GM12878 (cell line): ENCODE results near the gene LENG1. TPM values are rescaled to one million over a fixed set of nuclear protein-coding genes. Genes with fewer than 3 reads are reported as not detected.

Experiments
- CBFB ChIP-seq: IDR thresholded peaks from 2 replicates; pipeline ENCODE4 v1.6.1; 2016; ENCODE audit warnings: antibody characterized with exemption, low read depth
- CTCF ChIP-seq, 3 experiments: IDR thresholded peaks in 2 of 3; conservative IDR thresholded peaks in 1 of 3; 2 replicates each; pipeline ENCODE4 v1.5.1; 2011; ENCODE audit warnings: low read depth in 3 of 3, low read length in 3 of 3, mild to moderate bottlenecking in 3 of 3, control low read depth in 2 of 3, moderate library complexity in 2 of 3, inconsistent platforms in 1 of 3, mixed read lengths in 1 of 3; ENCODE audit not compliant: control insufficient read depth in 2 of 3, insufficient read depth in 1 of 3; ENCODE audit errors: extremely low read depth in 1 of 3
- EED ChIP-seq: sonication (generic); IDR thresholded peaks from 2 replicates; pipeline ENCODE4 v1.6.1; 2016; ENCODE audit warnings: antibody characterized with exemption, low read depth
- IKZF1 ChIP-seq: fragments of 450-650 bp; conservative IDR thresholded peaks from 2 replicates; pipeline ENCODE4 v1.6.1; 2017; ENCODE audit warnings: antibody characterized with exemption, mild to moderate bottlenecking
- LARP7 ChIP-seq: fragments of 450-650 bp; IDR thresholded peaks from 2 replicates; pipeline ENCODE4 v1.6.1; 2017; ENCODE audit warnings: mild to moderate bottlenecking
- MYC ChIP-seq: IDR thresholded peaks from 2 replicates; pipeline ENCODE4 v1.6.1; 2011; ENCODE audit warnings: mild to moderate bottlenecking, low read length, moderate library complexity, inconsistent platforms; ENCODE audit not compliant: insufficient read depth, insufficient replicate concordance, insufficient read length, severe bottlenecking
- NR2F1 ChIP-seq: fragments of 450-650 bp; conservative IDR thresholded peaks from 2 replicates; pipeline ENCODE4 v1.6.1; 2017; ENCODE audit warnings: mild to moderate bottlenecking
- SMARCA5 ChIP-seq: fragments of 450-650 bp; IDR thresholded peaks from 2 replicates; pipeline ENCODE4 v1.6.1; 2017; ENCODE audit warnings: mild to moderate bottlenecking
- STAT1 ChIP-seq: fragments of 450-650 bp; conservative IDR thresholded peaks from 2 replicates; pipeline ENCODE4 v1.6.1; 2014; ENCODE audit warnings: antibody characterized with exemption, mild to moderate bottlenecking
- TCF3 ChIP-seq: IDR thresholded peaks from 2 replicates; pipeline ENCODE4 v1.6.1; 2012; ENCODE audit warnings: low read depth, mild to moderate bottlenecking, low read length, borderline replicate concordance; ENCODE audit not compliant: insufficient read depth
- ZZZ3 ChIP-seq: IDR thresholded peaks from 2 replicates; pipeline ENCODE4 v1.6.1; 2011; ENCODE audit warnings: low read depth; ENCODE audit not compliant: control insufficient read depth, insufficient read length
- polyA plus RNA-seq, 11 experiments: library from polyadenylated mRNA; depleted of rRNA in 4 of 11; unstranded in 6 of 11; stranded (reverse) in 5 of 11; fragments of >200 nt; fragmentation: Nextera tagmentation in 4 of 11; fragmentation: Illumina TruSeq in 1 of 11; extraction: Ambion mirVana in 4 of 11; extraction: Trizol in 1 of 11; gene quantifications; 1 replicate in 1 of 11; 2 replicates in 10 of 11; pipeline versions ENCODE4 v1.2.1 to v1.2.3, GENCODE V29; 2011 to 2016; ENCODE audit warnings: inconsistent platforms in 2 of 11, missing spikeins in 2 of 11, low read depth in 1 of 11
- total RNA-seq, 4 experiments: library from RNA; depleted of rRNA in 3 of 4; stranded (reverse); fragments of >200 nt in 3 of 4; fragmentation: Illumina TruSeq in 1 of 4; extraction: Trizol in 1 of 4; gene quantifications; 2 replicates each; pipeline versions ENCODE4 v1.2.1 to v1.2.3, GENCODE V29; 2013 to 2021
- TF ChIP-seq, protein P1 (sequence below): fragments of 450-650 bp; IDR thresholded peaks from 2 replicates; pipeline ENCODE4 v1.6.1; 2017; ENCODE audit warnings: mild to moderate bottlenecking, moderate library complexity

Gene LENG1
- total and polyA plus RNA-seq, 10 of the 15 experiments (the other 5 are each of a cell fraction or from before 2014, with no cell fraction given): 0.21 to 10.8 (median 5.8) TPM

GRCh38 chr19:54168174-54168917 lies 8.8 kb upstream of the LENG1 start (continued):
- TF ChIP-seq, protein P1, sequence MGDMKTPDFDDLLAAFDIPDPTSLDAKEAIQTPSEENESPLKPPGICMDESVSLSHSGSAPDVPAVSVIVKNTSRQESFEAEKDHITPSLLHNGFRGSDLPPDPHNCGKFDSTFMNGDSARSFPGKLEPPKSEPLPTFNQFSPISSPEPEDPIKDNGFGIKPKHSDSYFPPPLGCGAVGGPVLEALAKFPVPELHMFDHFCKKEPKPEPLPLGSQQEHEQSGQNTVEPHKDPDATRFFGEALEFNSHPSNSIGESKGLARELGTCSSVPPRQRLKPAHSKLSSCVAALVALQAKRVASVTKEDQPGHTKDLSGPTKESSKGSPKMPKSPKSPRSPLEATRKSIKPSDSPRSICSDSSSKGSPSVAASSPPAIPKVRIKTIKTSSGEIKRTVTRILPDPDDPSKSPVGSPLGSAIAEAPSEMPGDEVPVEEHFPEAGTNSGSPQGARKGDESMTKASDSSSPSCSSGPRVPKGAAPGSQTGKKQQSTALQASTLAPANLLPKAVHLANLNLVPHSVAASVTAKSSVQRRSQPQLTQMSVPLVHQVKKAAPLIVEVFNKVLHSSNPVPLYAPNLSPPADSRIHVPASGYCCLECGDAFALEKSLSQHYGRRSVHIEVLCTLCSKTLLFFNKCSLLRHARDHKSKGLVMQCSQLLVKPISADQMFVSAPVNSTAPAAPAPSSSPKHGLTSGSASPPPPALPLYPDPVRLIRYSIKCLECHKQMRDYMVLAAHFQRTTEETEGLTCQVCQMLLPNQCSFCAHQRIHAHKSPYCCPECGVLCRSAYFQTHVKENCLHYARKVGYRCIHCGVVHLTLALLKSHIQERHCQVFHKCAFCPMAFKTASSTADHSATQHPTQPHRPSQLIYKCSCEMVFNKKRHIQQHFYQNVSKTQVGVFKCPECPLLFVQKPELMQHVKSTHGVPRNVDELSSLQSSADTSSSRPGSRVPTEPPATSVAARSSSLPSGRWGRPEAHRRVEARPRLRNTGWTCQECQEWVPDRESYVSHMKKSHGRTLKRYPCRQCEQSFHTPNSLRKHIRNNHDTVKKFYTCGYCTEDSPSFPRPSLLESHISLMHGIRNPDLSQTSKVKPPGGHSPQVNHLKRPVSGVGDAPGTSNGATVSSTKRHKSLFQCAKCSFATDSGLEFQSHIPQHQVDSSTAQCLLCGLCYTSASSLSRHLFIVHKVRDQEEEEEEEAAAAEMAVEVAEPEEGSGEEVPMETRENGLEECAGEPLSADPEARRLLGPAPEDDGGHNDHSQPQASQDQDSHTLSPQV: no peak
- TF ChIP-seq EED (no peak), CTCF (IDR thresholded peaks at IDR 0.05 in 2 of 3, conservative IDR thresholded peaks at IDR 0.05 in 1 of 3; ENCODE audit: control insufficient read depth in 2 of 3, extremely low read depth in 1 of 3, insufficient read depth in 1 of 3, low read depth in 3 of 3, low read length in 3 of 3) (peak; percentile 72 to 91 (median 81)), SMARCA5 (no peak), CBFB (no peak), IKZF1 (peak; percentile 28), TCF3 (no peak), LARP7 (0 out of 2 replicates have a peak, but pooled peaks have one; percentile 23), ZZZ3 (no peak), STAT1 (no peak), NR2F1 (peak; percentile 47), MYC (no peak)
